GM23338 (cell line): ENCODE data around the gene CPLANE1.

Experiments used
- CREB1 ChIP-seq: fragments of 250-450 bp; sonication (Bioruptor Pico); IDR thresholded peaks from 2 replicates; pipeline ENCODE4 v1.5.0; 2020; ENCODE audit warnings: low read depth, mild to moderate bottlenecking, moderate library complexity
- EZH2 ChIP-seq: fragments of 200-600 bp; sonication (generic); IDR thresholded peaks from one replicate; pipeline ENCODE4 v1.8.0; 2017; ENCODE audit warnings: antibody characterized with exemption, mild to moderate bottlenecking, low read depth; ENCODE audit not compliant: unreplicated experiment
- EZH2phosphoT487 ChIP-seq: fragments of 200-600 bp; sonication (generic); IDR thresholded peaks from one replicate; pipeline ENCODE4 v1.8.1; 2018; ENCODE audit warnings: antibody characterized with exemption; ENCODE audit not compliant: unreplicated experiment
- POLR2AphosphoS5 ChIP-seq: IDR thresholded peaks from 2 replicates; pipeline ENCODE4 v1.6.1; 2016; ENCODE audit warnings: antibody characterized with exemption, low read depth
- TF ChIP-seq, protein P1 (sequence below), 2 experiments: fragments of 200-600 bp in 1 of 2; sonication (generic) in 1 of 2; conservative IDR thresholded peaks; 2 replicates each; pipeline versions ENCODE4 v1.5.1 to v1.6.1; 2016 to 2017; ENCODE audit warnings: antibody characterized with exemption in 2 of 2, low read depth in 2 of 2, mild to moderate bottlenecking in 2 of 2, moderate library complexity in 1 of 2
- TF ChIP-seq, protein P2 (sequence below): IDR thresholded peaks from 2 replicates; pipeline ENCODE4 v1.6.1; 2016; ENCODE audit warnings: antibody characterized with exemption

DNA sequence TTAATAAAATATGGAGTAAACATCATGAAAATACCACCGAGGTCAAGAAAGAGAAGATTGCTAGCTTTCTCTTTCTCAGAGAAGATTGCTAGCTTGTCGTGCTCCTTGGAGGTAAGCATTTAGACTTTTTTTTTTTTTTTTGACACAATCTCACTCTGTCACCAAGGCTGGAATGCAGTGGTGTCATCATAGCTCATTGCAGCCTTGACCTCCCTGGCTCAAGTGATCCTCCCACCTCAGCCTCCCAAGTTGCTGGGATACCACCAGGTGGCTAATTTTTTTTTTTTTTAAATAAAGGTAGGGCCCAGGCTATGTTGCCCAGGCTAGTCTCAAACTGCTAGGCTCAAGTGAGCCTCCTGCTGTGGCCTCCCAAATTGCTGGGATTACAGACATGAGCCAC, 26.3 kb upstream of the CPLANE1 start:
- TF ChIP-seq, protein P1, sequence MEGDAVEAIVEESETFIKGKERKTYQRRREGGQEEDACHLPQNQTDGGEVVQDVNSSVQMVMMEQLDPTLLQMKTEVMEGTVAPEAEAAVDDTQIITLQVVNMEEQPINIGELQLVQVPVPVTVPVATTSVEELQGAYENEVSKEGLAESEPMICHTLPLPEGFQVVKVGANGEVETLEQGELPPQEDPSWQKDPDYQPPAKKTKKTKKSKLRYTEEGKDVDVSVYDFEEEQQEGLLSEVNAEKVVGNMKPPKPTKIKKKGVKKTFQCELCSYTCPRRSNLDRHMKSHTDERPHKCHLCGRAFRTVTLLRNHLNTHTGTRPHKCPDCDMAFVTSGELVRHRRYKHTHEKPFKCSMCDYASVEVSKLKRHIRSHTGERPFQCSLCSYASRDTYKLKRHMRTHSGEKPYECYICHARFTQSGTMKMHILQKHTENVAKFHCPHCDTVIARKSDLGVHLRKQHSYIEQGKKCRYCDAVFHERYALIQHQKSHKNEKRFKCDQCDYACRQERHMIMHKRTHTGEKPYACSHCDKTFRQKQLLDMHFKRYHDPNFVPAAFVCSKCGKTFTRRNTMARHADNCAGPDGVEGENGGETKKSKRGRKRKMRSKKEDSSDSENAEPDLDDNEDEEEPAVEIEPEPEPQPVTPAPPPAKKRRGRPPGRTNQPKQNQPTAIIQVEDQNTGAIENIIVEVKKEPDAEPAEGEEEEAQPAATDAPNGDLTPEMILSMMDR (conservative IDR thresholded peaks at IDR 0.05; ENCODE audit: low read depth in 2 of 2) = no peak
- TF ChIP-seq EZH2 (no peak), POLR2AphosphoS5 (no peak), CREB1 (CRISPR knock-in tag) (no peak), EZH2phosphoT487 (no peak)
- TF ChIP-seq, protein P2, sequence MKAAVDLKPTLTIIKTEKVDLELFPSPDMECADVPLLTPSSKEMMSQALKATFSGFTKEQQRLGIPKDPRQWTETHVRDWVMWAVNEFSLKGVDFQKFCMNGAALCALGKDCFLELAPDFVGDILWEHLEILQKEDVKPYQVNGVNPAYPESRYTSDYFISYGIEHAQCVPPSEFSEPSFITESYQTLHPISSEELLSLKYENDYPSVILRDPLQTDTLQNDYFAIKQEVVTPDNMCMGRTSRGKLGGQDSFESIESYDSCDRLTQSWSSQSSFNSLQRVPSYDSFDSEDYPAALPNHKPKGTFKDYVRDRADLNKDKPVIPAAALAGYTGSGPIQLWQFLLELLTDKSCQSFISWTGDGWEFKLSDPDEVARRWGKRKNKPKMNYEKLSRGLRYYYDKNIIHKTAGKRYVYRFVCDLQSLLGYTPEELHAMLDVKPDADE = no peak
